AG08395 (cell line): ENCODE measurements around the gene CLIC5.
A peak's percentile ranks its signal among the peaks of the same experiment; 100 is the strongest.

Experiments
- DNase-seq: peaks from one replicate; pipeline ENCODE4 v3.0.0; 2012; ENCODE audit warnings: mixed read lengths, low spot score

The CLIC5 gene

DNA sequence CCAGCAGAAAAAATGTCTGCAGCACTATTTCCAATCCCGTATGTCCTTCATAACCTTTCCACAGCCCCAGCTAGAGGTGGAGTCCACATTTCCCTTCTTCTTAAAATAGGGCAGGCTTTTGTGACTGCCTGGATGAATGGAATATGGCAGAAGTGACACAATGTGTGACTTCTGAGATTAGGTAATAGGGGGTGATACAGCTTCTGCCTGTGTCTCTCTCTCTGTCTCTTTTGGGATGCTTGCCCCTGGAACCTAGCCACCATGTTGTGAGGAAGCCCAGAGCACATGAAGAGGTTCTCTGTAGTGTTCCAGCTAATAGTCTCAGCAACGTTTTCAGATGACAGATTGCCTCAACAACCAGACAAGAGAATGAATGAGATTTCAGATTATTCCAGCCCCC lies 51.4 kb downstream of the CLIC5 start:
- DNase-seq, result no peak

DNA sequence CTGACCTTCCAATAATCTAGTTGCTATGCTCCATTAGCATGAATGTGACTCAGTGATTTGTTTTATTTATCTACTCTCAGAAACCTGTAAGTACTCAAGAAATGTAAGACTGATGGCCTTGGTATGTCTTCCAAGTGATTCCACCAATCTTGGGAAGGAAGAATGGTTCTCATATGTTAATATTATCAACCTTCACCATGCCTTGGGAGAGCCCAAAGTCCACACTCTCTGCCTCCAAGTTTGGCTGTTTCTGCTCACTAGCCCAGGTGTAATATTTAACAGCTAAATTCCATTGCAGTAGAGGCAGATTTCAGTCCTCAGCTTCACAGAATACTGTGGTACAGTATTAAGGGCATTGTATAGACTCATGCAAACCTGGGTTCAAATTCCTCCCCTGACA lies 51.8 kb downstream of the CLIC5 start:
- no peak for DNase-seq

DNA sequence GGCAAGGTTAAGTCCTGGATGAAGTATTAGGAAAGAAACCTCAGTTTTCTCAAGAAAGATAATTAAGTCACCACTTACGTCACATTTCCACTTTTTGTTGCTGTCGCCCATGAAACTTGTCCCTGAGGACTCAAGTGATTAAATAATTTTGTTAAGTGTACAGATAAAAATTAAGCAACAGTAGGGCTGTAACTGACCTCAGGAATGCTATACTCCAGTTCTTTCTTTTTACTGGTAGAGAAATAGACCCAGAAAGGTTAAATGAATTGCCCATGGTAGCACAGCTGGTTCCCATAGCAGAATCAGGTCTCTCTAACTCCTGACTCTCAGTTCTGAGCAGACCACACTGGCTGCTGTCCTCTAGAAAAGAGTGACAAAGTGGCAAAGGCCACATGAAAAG lies 54.5 kb downstream of the CLIC5 start:
- DNase-seq, result no peak

DNA sequence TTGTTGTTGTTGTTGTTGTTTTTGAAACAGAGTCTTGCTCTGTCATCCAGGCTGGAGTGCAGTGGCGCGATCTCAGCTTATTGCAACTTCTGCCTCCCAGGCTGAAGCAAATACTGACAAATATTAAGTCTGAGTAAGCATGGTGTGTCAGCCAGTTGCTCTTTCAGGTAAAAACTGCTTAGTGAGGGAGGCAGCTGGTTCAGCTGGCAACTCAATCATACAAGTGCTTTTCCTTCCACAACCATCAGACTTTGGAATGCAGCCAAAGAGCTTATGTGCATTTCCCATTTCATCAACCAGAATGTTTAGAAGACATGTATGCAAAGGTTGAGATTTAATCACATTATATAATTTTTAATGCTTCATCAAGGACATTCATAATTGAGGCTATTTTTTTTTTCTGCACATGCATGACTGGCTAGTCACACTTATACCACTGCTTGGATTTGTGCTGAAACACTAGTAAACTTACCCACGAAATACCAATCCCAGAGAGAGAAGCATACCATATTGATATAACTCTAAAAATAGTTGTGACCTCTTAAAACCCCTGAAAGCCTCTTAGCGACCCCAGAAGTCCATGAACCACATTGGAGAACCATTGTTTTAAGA lies 56.0 kb downstream of the CLIC5 start:
- DNase-seq, result peak; percentile 14

DNA sequence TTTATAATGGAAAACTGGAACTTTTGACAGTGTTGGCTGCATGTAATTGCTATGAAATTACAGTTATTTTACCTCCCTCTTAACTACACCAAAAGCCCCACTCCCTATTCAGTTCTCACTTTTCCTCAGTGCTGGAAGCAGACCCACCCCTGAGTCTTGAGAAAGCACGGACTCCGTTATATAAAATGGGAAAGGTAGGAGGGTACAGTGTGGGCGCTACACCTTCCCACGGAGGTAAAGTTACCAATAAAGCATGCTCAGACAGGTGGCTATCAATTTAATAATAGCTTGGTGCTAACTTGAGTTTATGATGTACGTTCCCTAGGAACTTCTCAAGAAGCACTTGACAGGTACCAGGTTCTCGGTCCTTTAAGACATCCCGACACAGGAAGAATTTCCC lies 59.0 kb downstream of the CLIC5 start:
- no peak for DNase-seq

DNA sequence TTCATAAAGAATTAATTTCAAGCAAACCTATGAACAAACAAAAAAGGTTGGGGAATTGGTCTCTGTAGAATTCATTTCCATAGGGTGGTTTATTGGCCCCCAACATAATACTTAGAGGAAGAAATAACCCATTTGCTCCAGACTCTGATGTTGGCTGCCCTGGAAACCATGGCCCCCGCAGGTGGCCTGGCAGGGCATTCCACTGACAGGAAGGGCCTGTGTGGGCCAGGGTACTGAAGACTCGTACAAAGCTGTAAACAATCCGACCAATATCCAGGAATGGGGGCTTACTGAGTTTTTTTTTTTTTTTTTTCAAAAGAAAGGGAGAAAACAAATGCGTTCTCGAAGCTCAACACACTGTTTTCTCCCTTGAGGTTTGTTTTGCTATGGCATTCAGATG lies 59.5 kb downstream of the CLIC5 start:
- DNase-seq, result no peak

DNA sequence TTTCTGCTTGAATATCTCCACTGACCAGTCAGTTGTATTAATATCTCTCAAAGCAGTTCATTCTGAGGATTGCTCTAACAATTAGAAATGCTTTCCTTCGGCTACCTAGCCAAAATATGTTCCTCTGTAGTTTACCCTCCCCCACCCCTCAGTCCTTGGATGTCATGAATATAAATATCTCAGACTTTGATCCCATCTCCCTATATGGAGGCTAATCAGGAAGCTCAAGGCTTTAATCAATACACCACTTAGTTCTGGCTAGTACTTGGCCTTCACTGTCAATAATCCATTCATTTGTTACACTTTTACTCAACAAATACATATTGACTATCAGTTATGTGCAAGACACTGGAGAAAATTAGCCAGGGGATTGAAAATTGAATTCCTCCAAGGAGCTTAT lies 60.1 kb downstream of the CLIC5 start:
- no peak for DNase-seq

DNA sequence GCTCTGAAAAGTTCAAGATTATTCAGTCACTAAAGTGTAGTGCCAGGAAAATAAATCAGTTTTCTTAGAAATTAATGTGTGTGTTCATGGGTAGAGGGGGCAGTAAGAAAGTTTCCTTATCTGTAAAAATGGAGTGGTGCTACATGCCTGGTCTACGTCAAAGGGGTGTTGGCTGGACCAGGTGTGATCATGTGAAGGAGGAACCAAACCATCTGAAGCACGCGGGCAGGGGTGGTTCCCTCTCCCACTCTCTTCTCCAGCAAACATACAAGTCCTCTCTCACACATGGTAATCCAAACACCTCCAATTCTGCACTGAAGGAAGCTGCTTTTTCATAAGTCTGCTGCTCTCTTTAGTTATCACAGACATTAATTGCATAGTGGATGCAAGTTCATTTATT lies 63.1 kb downstream of the CLIC5 start:
- no peak for DNase-seq

DNA sequence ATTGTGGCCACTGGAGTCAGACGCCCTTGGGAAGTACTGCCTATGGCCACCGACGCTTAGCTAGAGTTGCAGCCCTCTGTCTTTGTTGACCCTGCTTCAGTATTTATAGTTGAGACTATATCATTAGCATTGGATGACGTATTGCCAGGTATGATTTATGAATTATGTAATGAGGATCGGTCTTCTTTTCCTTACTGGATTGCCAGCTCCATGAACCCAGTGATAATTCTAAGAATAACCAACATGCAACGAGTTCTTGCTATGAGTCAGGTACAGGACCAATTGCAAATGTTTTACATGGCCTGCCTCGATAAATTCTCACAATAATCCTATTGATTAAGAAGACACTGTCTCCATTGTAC lies 63.5 kb downstream of the CLIC5 start:
- no peak for DNase-seq

DNA sequence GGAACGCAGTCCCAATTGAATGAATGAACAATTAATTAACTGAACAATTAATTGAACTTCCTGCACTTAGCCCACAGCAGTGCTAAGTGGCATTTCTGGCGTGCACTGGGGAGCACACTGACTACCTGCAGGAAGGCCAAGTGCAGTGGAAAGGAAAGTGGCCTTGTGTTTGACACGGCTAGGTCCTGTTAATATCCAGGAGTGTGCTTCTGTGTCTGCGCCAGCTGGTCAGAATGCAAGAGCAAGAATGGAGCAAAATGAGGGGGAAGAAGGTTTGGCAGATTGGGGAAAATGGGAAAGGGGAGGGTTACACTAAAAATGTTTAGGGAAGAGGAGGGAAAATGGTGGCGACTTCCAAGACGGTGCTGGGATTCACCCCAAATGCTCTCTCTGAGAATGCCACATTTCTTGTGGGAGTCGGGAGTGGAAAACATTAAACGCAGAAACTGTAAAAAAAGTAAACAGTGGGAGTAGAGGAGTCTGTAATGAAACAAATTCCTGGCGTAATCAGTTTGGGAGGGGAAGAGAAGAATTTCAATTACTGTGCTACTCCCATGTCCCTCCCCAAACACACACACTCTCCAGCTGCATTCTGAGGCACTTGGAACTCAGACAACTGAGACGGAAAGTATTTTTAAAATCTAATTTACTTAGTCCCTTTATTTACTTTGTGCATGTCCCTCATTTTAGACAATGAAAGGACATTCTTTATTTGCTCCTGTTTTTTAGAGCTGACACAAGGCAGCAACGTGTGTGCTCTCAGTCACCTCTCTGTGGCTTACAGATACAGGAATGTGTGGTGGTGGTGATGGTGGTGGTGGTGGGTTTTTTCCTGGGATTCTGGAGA lies 64.1 kb downstream of the CLIC5 start:
- DNase-seq, result no peak

DNA sequence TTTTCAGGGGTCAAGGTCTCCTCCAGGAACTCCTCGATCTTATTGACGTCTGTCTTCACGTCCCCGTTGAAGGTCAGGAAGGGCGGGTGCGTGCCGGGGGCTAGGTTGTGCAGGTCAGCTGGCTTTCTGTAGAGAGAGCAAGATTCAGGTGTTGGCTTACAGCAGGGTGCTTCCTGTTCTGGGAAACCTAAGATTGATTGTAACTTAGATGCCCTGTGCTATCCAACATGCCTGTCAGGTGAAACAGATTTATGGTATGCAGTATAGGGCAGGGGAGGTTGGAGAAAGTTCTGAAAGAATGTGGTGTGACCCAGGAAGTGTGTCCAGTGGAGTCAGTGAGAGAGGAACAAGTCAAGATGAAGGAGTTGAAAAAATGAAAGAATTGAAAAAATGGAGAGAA lies 66.4 kb downstream of the CLIC5 start:
- no peak for DNase-seq

DNA sequence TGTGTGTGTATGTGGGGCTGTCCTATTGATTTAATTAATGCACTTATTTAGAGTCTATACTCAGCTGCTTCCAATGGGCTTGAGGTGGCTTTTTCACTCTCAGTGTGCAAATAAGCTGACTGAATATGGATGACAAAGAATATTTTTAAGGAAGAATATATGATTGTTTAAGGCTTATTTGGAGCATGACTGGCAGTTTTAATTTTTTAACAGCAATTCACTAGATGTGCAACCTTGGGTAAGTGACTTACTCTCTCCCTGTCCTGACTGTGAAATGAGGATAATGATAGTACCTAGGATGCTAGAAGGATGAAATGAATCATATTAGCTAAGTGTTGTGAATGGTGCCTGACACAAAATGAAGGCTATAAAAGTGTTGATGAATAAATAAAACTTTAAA lies 67.9 kb downstream of the CLIC5 start:
- DNase-seq, result no peak

DNA sequence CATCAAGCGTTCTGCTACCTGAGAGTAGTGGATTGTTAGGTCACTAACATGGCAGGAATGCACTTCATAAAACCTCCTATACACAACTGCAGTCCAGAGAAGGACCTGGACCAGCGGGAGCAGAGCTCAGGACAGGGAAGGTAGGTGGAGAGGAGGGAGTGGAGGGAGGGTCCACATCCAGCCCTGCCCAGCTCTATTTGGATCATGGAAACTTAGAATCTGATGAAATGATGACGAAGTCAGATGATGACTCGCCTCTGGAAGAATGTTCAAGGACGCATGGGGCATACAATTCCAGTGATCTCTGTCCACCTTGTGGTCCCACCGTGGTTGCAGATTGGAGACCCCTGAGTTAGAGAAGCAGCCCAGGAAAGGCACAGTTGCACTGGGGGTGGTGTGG lies 68.8 kb downstream of the CLIC5 start:
- DNase-seq, result no peak

DNA sequence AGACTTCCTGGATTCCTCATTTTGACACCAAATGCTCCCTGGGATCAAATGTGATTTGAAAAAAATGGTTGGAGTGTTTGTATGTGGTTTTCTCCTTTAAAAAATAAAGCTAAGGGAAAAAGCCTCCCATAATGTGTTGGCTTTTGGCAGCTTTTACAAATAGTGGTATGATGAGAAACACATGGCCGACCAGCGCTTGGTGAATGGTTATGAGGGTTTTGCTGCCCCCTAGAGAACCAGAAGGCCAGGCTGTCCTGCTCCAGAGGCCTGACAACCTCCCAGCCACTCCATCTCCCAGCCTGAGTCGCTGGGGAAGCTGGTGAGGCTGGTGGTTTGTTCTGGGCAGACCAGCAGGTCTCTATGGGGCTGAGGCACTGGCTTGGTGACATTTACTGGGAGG lies 69.3 kb downstream of the CLIC5 start:
- DNase-seq, result peak; percentile 89

DNA sequence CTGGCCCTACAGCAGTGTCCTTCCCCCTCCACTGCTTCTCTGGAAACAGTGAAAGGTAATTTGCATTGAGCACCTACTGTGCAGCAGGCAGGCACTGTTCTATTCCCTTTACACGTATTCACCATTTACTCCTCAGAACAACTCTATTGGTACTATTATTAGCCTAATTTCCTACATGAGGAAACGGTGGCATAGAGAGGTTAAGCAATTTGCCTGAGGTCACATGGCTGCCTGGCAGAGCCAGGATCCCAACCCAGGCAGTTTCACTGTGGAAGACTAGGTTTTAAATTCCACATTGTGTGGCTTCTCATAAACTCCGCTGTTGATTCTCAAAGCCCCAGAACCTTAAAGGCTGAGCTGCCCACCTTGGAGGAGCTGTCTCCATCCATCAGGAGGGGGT lies 72.7 kb downstream of the CLIC5 start:
- no peak for DNase-seq

DNA sequence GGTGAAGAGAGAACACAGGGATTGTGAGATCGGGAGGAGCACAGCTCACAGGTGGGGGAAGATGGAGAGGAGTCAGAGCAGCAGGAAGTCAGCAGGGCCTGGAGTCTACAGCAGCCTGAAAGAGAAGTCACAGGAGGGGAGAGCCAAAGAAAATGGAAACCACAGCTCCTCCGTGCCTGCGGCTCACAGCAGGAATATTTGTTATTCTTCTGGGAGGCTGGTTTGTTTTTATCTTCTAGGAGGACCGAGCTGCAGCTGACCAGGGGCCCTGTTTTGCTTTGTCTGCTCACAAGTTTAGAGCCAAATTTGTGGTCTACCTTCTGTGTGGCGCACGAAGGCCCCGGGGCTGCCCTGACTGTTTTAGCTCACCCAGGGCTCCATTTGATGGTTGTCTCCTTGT lies 81.8 kb downstream of the CLIC5 start:
- no peak for DNase-seq

DNA sequence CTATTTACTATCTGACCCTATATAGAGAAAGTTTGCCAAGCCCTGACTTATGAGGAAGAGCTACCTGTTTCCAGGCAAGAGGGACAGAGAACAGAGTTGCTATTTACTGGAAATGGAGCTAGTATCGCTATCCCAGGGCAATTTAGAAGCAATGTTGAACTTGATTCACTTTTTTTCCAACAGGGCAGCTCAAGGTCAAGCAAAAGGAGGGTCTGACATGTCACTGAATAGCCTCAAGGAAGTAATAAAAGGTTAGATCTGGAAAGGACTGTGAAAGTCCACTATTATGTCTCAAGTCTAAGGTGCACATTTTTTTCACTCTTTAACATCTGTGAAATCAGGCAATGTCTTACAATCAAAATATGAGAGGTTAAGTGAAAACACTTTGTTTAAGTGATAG lies 84.4 kb downstream of the CLIC5 start:
- DNase-seq, result no peak

DNA sequence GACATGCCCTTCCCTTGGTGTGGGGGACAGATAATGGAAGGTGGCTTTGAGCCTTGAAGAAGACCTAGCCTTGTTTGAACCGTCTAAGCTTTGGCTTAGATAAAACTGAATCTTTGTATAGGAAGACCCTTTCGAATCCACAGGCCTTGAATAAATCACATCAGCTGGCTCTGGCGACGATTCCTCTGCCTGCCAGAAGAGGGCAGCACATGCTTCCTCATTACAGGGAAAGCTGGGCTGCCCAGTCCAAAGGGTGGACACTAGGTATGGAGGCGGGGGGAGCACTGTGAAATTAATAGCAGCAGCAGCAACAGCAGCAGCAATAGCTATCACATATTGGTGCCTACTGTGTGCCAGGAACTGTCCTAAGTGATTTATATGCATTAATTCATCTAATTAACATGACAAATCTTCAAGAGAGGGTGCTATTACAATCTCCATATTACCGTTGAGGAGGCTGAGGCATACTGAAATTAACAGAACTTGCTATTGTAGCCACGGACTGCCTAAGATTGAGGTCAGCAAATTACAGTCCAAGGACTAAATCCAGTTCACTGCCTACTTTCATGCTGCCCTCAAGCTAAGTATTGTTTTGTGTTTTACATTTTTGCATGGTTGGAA lies 85.1 kb downstream of the CLIC5 start:
- DNase-seq, result peak; percentile 83

DNA sequence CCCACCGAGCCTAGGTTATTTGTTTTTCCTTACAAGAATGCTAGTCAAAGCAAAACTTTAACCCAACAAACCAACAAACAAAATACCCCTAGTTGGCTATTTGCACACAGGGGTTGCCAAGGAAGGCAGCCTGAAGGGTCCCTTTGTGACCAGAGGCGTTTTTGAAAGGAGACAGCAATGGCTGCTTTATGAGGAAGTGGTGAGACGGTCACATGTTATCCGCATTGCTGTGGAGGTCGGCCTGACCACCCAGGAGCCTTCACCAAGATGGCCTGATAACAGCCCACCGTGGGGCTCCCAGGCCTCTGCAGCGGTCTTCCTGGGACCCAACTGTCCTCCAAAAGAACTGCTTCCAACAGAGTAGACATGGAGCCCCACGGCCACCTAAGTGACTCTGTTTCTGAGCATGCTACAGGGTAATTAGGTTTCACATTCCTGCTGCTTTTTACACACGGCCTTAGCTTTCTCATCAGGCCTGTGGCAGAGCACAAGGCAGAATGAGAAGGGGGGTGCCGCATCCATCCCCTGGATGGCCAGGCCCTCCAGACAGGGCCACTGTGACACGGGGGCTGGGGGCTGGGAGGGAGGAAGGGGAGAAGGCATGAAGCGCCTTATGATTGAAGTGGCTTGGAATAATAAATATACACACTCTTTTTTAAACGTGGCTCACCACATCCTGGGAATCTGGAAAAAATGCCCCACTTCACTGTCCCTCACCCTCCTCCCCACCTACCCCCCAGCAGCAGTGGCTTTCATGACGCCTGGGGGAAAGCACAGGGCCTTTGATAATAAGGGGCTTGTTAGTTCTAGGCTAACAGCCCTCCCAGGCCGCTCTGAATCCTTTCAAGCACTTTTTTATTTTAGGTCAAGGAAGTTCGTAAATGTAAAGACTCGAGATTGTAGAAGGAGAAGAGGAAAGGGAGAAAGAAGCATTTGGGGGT lies 86.0 kb downstream of the CLIC5 start:
- no peak for DNase-seq

DNA sequence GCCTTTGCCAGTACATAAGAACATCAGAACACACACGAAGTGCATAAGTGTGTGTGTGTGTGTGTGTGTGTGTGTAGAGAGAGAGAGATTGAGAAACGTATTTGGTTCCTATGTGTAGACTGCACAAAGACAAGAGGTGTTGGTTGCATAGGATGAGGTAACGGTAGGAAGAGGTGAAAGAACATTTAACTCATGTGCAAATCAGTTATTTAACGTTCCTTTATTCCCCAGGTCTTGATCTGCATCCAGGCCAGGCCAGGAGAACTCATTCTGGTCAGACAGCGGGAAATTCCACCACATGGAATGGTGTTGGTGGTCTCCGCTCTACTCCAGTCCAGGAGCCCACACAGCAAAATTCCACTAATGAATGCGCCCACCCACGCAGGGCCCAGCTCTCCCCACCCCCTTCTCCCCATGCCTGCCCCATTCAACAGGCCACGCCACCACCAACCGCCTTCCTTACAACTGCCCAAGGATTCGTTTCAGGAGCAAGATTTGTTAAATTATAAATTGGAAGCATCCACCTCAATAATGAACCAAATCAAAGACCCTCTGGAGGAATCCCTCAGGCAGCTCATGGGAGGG lies 86.8 kb downstream of the CLIC5 start:
- DNase-seq, result no peak

DNA sequence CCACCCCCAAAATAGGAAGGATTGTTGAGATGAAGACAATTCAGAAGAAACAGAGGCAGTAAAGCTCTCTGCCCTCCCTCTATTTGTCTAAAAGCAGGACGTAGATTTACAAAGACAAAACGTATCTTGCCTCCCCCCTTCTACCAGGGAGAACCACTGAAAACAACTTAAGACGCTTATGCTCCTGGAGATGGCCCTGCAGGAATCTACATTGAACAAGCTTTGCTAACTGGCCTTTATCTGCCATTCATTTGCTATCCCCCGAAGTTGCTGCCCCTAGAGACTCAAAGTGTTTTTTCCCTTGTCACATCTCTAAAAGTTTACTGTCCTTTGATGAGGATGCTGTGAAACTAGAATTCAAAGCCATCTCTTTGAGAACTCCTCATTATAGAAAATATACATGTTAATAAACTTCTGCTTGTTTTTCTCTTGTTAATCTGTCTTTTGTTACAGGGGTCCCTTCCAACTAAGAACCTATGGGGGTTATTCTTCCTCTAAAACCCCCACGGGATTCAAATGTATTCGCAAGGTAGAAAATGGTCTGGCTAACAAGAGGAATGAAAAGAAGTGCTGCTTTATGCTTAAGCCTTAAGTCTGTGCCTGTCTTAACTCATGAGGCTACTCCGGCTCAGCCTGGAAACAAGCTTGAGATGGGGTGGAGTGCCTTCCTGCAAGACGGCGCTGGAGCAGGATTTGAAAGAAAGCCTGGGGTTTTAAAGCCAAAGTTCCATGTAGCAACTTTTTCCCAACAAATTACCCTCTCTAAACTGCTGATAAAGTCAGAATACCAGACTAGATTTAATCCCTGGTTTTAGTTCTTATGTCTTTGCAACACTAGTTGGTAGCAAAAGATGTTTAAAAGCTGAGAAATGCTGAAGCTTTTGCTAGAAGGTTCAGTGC lies 88.0 kb downstream of the CLIC5 start:
- no peak for DNase-seq
